Lower lobe of right lung (tissue), 2 donors: ENCODE results near the gene PCSK2. TPM values are rescaled to one million over a fixed set of nuclear protein-coding genes. Genes with fewer than 3 reads are reported as not detected.
A peak's percentile ranks its signal among the peaks of the same experiment; 100 is the strongest.

Source experiments
- ATAC-seq, 2 donors: fragments of 200-7000 bp; cut with Tn5 transposase; one replicate each; pipeline ENCODE4 v1.9.1; 2020 to 2022; ENCODE audit warnings: mild to moderate bottlenecking in 2 of 2, moderate library complexity in 2 of 2
- DNase-seq: peaks from one replicate; pipeline ENCODE4 v3.0.0-alpha.2; 2020
- H3K27ac ChIP-seq: fragments of 200-600 bp; one replicate; pipeline ENCODE4 v1.8.0; 2022
- H3K27me3 ChIP-seq: fragments of 200-600 bp; one replicate; pipeline ENCODE4 v1.8.0; 2022; ENCODE audit warnings: low read depth
- H3K36me3 ChIP-seq: fragments of 200-600 bp; one replicate; pipeline ENCODE4 v1.8.0; 2022; ENCODE audit warnings: mild to moderate bottlenecking
- H3K4me1 ChIP-seq: fragments of 200-600 bp; one replicate; pipeline ENCODE4 v1.8.0; 2022
- H3K4me3 ChIP-seq: fragments of 200-600 bp; one replicate; pipeline ENCODE4 v1.8.0; 2022; ENCODE audit warnings: mild to moderate bottlenecking
- H3K9me3 ChIP-seq: fragments of 200-600 bp; one replicate; pipeline ENCODE4 v1.8.0; 2022
- intact Hi-C: fragments of 100-400 bp; cut with DNase I; formaldehyde crosslinking; loops from one replicate; pipeline ENCODE4 v1.11.0; 2022
- total RNA-seq: library from RNA; stranded (reverse); fragmentation: NEBNext Ultra II Directional; extraction: Animal tissue kit (Norgen Biotek cat#: 25700); gene quantifications from one replicate; pipeline ENCODE4 v1.2.1, GENCODE V29; 2021
- TF ChIP-seq, protein P1 (sequence below): fragments of 200-600 bp; IDR thresholded peaks from one replicate; pipeline ENCODE4 v1.8.0; 2022; ENCODE audit warnings: antibody characterized with exemption, mild to moderate bottlenecking
- donor health status: DM: no; HTN: yes; CAD: no; lungs with severe emphysema.

Gene PCSK2
- total RNA-seq, 1 donor from 2014 or later, result 38.8 TPM

DNA sequence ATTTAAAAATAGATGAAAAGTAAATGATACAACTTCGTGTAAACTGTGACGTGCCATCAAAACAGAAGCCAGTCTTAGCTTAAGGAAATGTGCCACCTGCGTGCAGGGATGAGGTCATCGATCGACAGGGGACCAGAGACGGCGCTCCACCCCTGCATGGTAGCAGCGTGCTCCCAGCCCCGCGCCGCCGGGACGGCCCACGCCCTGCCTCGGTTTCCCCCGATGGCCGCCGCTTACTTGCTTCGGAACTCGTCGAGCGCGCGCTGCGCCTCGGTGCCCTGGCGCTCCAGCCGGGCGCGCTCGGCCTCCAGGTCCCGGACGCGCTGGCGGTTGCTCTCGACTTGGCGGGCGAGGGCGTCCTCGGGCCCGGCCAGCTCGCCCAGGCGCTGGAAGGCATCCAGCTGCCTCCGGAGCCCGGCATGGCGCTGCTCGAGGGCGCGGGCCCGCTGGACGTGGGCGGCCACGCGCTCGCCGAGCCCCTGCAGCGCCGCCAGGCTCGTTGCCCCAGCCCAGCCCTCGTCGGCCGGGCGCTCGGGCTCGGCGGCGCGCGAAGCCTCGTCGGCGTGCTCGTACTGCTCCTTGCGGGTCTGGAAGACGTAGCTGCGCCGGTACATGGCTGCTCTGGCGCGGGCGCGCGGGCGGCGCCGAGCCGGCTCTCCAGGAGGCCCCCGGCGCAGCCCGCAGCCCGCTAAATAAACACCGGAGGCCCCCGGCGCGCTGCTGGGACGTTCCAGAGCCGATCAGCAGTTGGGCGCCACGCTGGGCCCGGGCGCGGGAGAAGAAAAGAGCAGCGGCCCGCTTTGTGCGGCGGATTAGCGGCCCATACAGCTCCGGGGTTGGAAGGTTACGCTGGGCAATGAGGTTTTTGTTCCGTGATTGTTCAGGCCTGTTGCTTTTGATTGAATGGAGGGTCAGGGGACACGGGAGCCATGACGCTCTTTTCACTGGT lies 304.1 kb downstream of the PCSK2 start, which contains the start of gene BFSP1:
Gene BFSP1 (minus strand): TSS at position 664 of the 949 bp plus-strand sequence. CDS start 50 bp downstream, at position 614.
- peak; percentile 67 for DNase-seq
- no peaks in the 10 kb centered on the region for H3K9me3 ChIP-seq
- peak within 1 kb of the TSS; percentile 78 for H3K27ac ChIP-seq
- peak within 1 kb of the TSS; percentile 61 for H3K4me3 ChIP-seq
- ATAC-seq, result peak; percentile 88 to 89
- peaks cover 10% of the 10 kb centered on the region for H3K4me1 ChIP-seq
- intact Hi-C loops, result no loop called here
- TF ChIP-seq, protein P1, sequence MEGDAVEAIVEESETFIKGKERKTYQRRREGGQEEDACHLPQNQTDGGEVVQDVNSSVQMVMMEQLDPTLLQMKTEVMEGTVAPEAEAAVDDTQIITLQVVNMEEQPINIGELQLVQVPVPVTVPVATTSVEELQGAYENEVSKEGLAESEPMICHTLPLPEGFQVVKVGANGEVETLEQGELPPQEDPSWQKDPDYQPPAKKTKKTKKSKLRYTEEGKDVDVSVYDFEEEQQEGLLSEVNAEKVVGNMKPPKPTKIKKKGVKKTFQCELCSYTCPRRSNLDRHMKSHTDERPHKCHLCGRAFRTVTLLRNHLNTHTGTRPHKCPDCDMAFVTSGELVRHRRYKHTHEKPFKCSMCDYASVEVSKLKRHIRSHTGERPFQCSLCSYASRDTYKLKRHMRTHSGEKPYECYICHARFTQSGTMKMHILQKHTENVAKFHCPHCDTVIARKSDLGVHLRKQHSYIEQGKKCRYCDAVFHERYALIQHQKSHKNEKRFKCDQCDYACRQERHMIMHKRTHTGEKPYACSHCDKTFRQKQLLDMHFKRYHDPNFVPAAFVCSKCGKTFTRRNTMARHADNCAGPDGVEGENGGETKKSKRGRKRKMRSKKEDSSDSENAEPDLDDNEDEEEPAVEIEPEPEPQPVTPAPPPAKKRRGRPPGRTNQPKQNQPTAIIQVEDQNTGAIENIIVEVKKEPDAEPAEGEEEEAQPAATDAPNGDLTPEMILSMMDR, result no peak
- H3K27me3 ChIP-seq, result no peaks in the 10 kb centered on the region
- no peaks in the 10 kb centered on the region for H3K36me3 ChIP-seq

DNA sequence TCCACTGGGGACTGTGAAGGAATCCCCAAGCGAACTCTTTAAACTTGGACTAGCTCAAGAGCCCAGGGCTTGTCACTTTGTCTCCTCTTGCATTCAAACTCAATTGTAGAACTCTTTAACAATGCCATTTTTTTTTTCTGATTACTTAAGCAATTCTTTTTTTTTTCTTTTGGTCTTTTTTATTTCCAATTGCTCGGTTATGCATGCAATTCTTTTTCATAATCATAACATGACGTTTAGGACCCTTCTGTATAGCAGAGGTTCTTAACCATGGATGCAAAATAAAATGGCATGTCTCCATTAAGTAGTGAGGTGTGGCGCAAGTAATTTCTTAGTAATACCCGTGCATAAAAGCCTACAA lies 304.8 kb downstream of the PCSK2 start:
- intact Hi-C loops, result no loop called here
- no peak for DNase-seq
- H3K27me3 ChIP-seq, result no peaks in the 10 kb centered on the region
- no peaks in the 10 kb centered on the region for H3K36me3 ChIP-seq
- peak overlapping the region; percentile 78 for H3K27ac ChIP-seq
- H3K9me3 ChIP-seq, result no peaks in the 10 kb centered on the region
- TF ChIP-seq, protein P1, result no peak
- H3K4me1 ChIP-seq, result peaks cover 10% of the 10 kb centered on the region
- no peak for ATAC-seq
- peak overlapping the region; percentile 61 for H3K4me3 ChIP-seq

DNA sequence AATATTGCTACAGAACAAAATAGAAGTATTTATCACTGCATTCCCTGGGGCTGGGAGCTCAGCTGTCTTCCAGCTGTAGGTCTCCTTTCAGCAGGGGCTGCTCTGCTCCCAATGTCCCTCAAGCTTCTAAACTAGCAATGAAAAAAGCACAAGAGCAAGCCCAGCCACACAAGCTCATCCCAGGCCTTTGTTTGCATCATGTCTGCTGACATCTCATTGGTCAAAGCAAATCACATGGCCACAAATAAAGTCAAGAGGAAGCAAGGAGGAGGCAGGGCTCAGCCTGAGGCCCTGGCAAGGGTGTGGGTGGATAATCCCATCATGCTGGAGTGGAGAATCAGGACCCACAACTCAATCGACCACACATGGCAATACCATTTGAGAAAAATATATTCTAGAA lies 306.6 kb downstream of the PCSK2 start:
- Histone ChIP-seq H3K4me3 (no peak overlapping the region), H3K36me3 (no peaks in the 10 kb centered on the region), H3K27ac (no peak overlapping the region), H3K4me1 (peaks cover 10% of the 10 kb centered on the region), H3K27me3 (no peaks in the 10 kb centered on the region), H3K9me3 (no peaks in the 10 kb centered on the region)
- ATAC-seq (no peak), DNase-seq (no peak)
- intact Hi-C loops, result no loop called here
- TF ChIP-seq, protein P1, result no peak

DNA sequence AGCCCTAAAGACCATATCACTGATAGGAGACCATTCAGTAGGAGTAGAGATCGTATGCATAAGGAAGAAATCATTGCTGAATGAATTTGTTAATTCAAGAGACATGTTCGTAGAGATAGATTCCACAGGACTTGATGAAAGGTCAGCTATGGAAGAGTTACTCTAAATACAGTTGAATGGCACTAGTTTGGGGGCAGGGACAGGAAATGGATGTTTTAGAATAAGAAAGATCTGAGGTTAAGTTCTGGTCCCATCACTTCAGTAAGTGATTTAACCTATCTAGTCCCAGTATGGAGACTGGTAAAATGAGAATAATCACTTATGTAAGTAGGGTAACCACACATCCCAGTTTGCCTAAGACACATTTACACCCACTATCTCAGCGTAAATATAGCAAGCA lies 307.2 kb downstream of the PCSK2 start:
- DNase-seq (no peak), ATAC-seq (no peak)
- TF ChIP-seq, protein P1, result no peak
- H3K4me3 ChIP-seq, result no peak overlapping the region
- no peaks in the 10 kb centered on the region for H3K9me3 ChIP-seq
- H3K27me3 ChIP-seq, result no peaks in the 10 kb centered on the region
- intact Hi-C loops, result no loop called here
- H3K36me3 ChIP-seq, result no peaks in the 10 kb centered on the region
- H3K4me1 ChIP-seq, result peaks cover 10% of the 10 kb centered on the region
- H3K27ac ChIP-seq, result no peak overlapping the region
